ENCODE results near the gene ORMDL2. TPM values are rescaled to one million over a fixed set of nuclear protein-coding genes. Genes with fewer than 3 reads are reported as not detected.

ORMDL2 gene
- total and polyA plus RNA-seq, 2 donors (not counting 3 experiments of a cell fraction or from before 2014, with no cell fraction given) = 55.0 to 70.4 TPM

- TF ChIP-seq, protein P1, sequence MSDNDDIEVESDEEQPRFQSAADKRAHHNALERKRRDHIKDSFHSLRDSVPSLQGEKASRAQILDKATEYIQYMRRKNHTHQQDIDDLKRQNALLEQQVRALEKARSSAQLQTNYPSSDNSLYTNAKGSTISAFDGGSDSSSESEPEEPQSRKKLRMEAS (IDR thresholded peaks at IDR 0.05; ENCODE audit: insufficient read depth, insufficient read length) = no peak
- no peak for TF ChIP-seq EZH2 (IDR thresholded peaks at IDR 0.05; ENCODE audit: borderline replicate concordance, low read depth, low read length, severe bottlenecking)
- TF ChIP-seq, protein P2, sequence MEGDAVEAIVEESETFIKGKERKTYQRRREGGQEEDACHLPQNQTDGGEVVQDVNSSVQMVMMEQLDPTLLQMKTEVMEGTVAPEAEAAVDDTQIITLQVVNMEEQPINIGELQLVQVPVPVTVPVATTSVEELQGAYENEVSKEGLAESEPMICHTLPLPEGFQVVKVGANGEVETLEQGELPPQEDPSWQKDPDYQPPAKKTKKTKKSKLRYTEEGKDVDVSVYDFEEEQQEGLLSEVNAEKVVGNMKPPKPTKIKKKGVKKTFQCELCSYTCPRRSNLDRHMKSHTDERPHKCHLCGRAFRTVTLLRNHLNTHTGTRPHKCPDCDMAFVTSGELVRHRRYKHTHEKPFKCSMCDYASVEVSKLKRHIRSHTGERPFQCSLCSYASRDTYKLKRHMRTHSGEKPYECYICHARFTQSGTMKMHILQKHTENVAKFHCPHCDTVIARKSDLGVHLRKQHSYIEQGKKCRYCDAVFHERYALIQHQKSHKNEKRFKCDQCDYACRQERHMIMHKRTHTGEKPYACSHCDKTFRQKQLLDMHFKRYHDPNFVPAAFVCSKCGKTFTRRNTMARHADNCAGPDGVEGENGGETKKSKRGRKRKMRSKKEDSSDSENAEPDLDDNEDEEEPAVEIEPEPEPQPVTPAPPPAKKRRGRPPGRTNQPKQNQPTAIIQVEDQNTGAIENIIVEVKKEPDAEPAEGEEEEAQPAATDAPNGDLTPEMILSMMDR (IDR thresholded peaks at IDR 0.05; ENCODE audit: extremely low read depth in 1 of 2, insufficient read depth in 1 of 2, low read depth in 1 of 2, low read length in 2 of 2) = no peak
- no peak overlapping the region for H3K9ac ChIP-seq (replicated peaks; ENCODE audit: extremely low read depth, insufficient read depth, low read length)
- DNase-seq (ENCODE audit: low read depth, low spot score) = no peak
- peaks cover 2 to 3% of the 10 kb centered on the region in 2 experiments for H3K36me3 ChIP-seq (ENCODE audit: control insufficient read depth in 2 of 2, extremely low read depth in 1 of 2, insufficient read depth in 2 of 2, low read length in 2 of 2)
- POLR2A ChIA-PET = no interaction called here
- intact Hi-C loops (cut with micrococcal nuclease) = no loop called here
- H3K4me2 ChIP-seq (ENCODE audit: insufficient read depth, low read length) = peak overlapping the region; percentile 74
- BruUV-seq (replicated peaks) = no TSS peak
- H3K4me1 ChIP-seq (ENCODE audit: control insufficient read depth, extremely low read depth, insufficient read depth, low read length) = peaks cover 27% of the 10 kb centered on the region
- H3K27ac ChIP-seq (ENCODE audit: insufficient read depth, low read depth, low read length) = no peak overlapping the region
- H3K27me3 ChIP-seq (ENCODE audit: control insufficient read depth in 2 of 2, insufficient read depth in 2 of 2, low read length in 2 of 2) = no peaks in the 10 kb centered on the region
- no peak for FAIRE-seq
- no peaks in the 10 kb centered on the region for H3K9me3 ChIP-seq (replicated peaks; ENCODE audit: control insufficient read depth, insufficient read depth, low read length)
- no peak overlapping the region for H2AFZ ChIP-seq (ENCODE audit: low read depth, low read length)
- CTCF ChIA-PET = interaction anchor here (1.6 kb wide), 1 partner anchor 10 kb away, joined by 6 read pairs; the partner anchor contains the start of genes ORMDL2 and SARNP
- peaks cover 37% of the 10 kb centered on the region for H3K79me2 ChIP-seq (ENCODE audit: control insufficient read depth, insufficient read depth, low read length)
- dilution Hi-C loops (cut with MboI; ENCODE audit: extremely low pct_ligation_motif_present, low sequenced_read_pairs) = no loop called here
- no peak overlapping the region for H3K4me3 ChIP-seq (replicated peaks in 1 of 3; ENCODE audit: insufficient read depth in 1 of 3, low read depth in 1 of 3, low read length in 3 of 3)
- no peaks in the 10 kb centered on the region for H3K9me1 ChIP-seq (replicated peaks; ENCODE audit: control insufficient read depth, extremely low read depth, insufficient read depth, low read length)
- H4K20me1 ChIP-seq (replicated peaks; ENCODE audit: control insufficient read depth, extremely low read depth, insufficient read depth, low read length) = no peaks in the 10 kb centered on the region
Observed at GRCh38 chr12:55827806-55828205, 10.0 kb downstream of the ORMDL2 start.

GRCh38 chr12:55828357-55828756 lies 10.5 kb downstream of the ORMDL2 start:
- Histone ChIP-seq H3K9me3 (replicated peaks; ENCODE audit: control insufficient read depth, insufficient read depth, low read length) (no peaks in the 10 kb centered on the region), H2AFZ (ENCODE audit: low read depth, low read length) (no peak overlapping the region), H3K4me1 (ENCODE audit: control insufficient read depth, extremely low read depth, insufficient read depth, low read length) (peaks cover 27% of the 10 kb centered on the region), H3K27me3 (ENCODE audit: control insufficient read depth in 2 of 2, insufficient read depth in 2 of 2, low read length in 2 of 2) (no peaks in the 10 kb centered on the region), H3K36me3 (ENCODE audit: control insufficient read depth in 2 of 2, extremely low read depth in 1 of 2, insufficient read depth in 2 of 2, low read length in 2 of 2) (no peaks in the 10 kb centered on the region), H3K27ac (ENCODE audit: insufficient read depth, low read depth, low read length) (peak overlapping the region; percentile 38), H3K4me3 (replicated peaks in 1 of 3; ENCODE audit: insufficient read depth in 1 of 3, low read depth in 1 of 3, low read length in 3 of 3) (peak overlapping the region; percentile 51 to 82 (median 81)), H3K4me2 (ENCODE audit: insufficient read depth, low read length) (peak overlapping the region; percentile 74), H3K9ac (replicated peaks; ENCODE audit: extremely low read depth, insufficient read depth, low read length) (peak overlapping the region; percentile 63), H4K20me1 (replicated peaks; ENCODE audit: control insufficient read depth, extremely low read depth, insufficient read depth, low read length) (no peaks in the 10 kb centered on the region), H3K79me2 (ENCODE audit: control insufficient read depth, insufficient read depth, low read length) (peaks cover 37% of the 10 kb centered on the region), H3K9me1 (replicated peaks; ENCODE audit: control insufficient read depth, extremely low read depth, insufficient read depth, low read length) (no peaks in the 10 kb centered on the region)
- dilution Hi-C loops (cut with MboI; ENCODE audit: extremely low pct_ligation_motif_present, low sequenced_read_pairs) = no loop called here
- no peak for DNase-seq (ENCODE audit: low read depth, low spot score)
- POLR2A ChIA-PET = interaction anchor here (3.1 kb wide), 1 partner anchor 11 kb away, joined by 40 read pairs; the partner anchor contains the start of genes ORMDL2 and SARNP
- TF ChIP-seq EZH2 (IDR thresholded peaks at IDR 0.05; ENCODE audit: borderline replicate concordance, low read depth, low read length, severe bottlenecking) (no peak), FOS (IDR thresholded peaks at IDR 0.05; ENCODE audit: borderline replicate concordance, insufficient read depth, low read length) (no peak)
- TF ChIP-seq, protein P1 (IDR thresholded peaks at IDR 0.05; ENCODE audit: insufficient read depth, insufficient read length) = no peak
- intact Hi-C loops (cut with micrococcal nuclease) = no loop called here
- no peak for FAIRE-seq
- BruUV-seq (replicated peaks) = no TSS peak
- CTCF ChIA-PET = interaction anchor here (1.8 to 3.1 kb wide), 3 partner anchors 9 to 112 kb away, joined by 8 to 38 read pairs (median 19); partner anchors contain the start of genes ORMDL2 and SARNP
